HG03460 (cell line): ENCODE measurements around the gene FAT1.

Source experiments
- ATAC-seq: cut with Tn5 transposase; IDR thresholded peaks from one replicate; pipeline ENCODE4 v1.9.1; 2021; ENCODE audit not compliant: unreplicated experiment

FAT1 gene

GRCh38 chr4:186624951-186625350 lies 98.7 kb downstream of the FAT1 start:
- no peak for ATAC-seq

- ATAC-seq = no peak
Measured at GRCh38 chr4:186623546-186623945, 100.1 kb downstream of the FAT1 start.

DNA sequence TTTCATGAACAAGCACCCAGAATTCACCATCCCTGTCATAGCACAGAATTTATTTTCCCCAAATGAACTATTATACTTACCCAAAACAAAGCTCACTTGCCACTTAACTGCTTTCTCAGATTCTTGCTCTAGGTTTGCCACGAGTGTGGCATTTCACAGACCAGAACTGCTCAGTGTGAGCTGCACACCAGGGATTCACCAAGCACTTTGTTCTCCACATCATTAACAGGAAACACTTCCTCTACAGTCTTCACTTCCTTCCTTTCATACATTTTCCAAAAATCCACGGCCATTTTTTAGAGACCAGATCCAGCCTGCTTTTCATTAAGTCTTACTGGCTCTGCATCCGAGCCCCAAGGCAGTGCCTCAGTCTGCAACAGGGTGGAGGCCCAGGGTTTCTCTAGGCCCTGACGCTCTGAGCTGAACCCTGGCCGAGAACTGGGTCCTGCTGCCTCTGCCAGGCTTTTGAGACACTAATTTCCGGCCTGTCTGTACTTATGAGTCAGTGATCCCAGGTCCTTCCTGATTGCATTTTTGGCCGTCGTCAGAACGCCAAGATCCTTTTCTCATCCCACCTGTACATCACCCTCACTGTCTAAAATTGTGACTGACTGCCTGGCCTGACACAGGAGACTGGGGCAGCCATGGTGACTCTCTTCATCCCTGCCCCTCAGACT lies 100.7 kb downstream of the FAT1 start:
- ATAC-seq = no peak

GRCh38 chr4:186621959-186622553 lies 101.6 kb downstream of the FAT1 start:
- no peak for ATAC-seq

GRCh38 chr4:186619088-186619487 lies 104.6 kb downstream of the FAT1 start:
- no peak for ATAC-seq

DNA sequence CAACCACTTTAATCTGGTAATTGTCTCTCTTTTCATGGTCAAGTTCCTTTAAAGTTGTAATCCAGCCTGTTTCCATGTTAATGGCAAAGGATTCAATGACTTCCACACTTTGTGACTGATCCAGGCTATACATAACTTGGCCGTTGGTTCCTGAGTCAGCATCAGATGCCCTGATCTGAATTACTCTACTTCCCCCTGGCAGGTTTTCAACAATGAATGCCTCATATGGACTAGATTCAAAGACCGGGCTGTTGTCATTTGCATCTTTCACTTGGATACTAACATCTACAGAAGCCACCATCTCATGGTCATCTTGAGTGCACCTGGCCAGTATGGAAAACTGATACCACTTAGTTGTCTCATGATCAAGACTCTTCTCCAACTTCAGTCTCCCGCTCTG lies 105.7 kb downstream of the FAT1 start:
- ATAC-seq = no peak

DNA sequence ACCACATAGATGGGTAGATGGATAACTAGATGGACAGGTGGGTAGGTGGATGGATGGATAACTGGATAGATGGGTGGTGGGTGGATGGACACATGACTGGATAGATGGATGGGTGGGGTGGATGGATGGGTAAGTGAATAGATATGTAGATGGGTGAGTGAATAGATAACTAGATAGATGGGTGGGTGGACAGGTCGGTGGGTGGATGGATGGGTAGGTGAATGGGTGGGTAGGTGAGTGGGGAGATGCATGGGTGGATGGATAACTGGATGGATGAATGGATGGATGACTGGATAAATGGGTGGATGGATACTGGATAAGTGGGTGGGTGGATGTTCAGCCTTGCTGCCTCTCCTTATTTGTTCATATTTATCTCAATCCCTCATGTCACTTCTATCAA lies 116.2 kb downstream of the FAT1 start:
- ATAC-seq = no peak

- ATAC-seq = no peak
Measured at GRCh38 chr4:186606591-186606992, 117.1 kb downstream of the FAT1 start.

DNA sequence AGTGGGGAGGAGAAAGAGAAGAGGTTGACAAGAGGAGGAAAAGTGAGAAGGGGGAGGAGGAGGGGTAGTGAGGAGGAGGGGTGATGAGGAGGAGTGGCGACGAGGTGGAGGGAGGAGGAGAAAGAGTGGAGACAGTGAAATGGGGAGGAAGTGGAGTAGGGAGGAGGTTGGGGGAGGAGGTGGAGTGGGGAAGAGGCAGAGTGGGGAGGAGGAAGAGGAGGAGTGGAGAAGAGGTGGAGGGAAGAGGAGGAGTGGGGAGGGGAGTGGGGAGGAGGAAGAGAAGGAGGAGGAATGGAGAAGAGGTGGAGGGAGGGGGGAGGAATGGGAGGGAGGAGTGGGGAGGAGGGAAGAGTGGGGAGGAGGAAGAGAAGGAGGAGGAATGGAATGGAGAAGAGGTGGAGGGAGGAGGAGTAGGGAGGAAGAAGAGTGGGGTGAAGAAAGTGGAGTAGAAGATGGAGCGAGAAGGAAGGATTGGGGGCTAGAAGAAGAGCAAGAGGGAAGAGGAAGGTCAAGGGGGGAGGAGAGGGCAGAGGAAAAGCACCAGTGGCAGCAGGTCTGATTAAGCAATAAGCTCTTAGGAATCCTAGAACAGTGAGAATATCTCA lies 118.3 kb downstream of the FAT1 start:
- no peak for ATAC-seq

DNA sequence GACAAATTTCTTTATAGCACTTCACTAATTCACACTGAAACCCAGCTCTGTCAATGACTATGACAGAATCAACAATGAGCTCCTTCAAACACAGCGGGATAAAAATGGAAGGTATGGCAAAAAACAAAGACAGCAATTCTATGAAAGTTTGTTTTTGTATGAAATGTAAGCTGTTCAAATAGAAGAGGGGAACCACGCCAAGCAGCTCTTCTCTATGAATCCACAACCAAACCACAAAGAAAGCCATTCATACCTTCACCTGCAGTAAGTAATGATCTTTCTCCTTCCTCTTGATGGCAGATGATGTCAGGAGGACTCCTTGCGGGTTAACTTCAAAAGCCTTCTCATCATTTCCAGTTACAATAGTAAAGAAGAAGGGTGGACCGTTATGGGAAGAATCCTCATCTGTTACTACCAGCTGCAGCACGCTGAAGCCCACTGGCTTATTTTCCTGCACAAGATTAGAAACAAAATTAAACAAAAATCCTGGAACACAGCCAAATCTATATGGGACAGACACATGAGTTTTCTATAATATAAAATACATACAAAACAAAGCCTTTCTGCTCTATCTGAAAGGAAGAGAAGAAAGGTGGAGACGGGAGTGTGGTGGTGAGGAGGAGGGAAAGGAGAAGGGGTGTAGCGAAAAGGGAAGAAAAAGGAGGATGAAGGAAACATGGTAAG lies 119.4 kb downstream of the FAT1 start:
- ATAC-seq = no peak

DNA sequence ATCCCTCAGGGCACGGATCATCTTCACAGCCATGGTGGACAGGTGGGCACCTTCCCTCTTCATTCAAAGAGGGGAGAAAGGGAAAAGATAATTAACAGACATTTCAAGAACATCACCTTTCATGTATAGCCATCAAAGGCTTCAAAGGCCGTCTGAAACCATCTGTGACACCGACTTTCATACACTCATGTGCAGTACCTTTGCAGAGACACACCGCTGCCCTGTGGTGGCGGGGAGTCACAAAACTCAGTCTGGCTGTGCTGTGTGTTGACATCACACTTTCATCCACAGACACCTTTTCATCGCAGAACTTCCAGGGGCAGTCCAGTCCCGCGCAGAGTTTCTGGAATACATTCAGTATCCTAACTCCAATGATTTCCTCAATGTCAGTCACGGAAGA lies 120.7 kb downstream of the FAT1 start:
- ATAC-seq = no peak

GRCh38 chr4:186599483-186599882 lies 124.2 kb downstream of the FAT1 start:
- ATAC-seq = no peak

GRCh38 chr4:186598686-186599085 lies 125.0 kb downstream of the FAT1 start:
- ATAC-seq = no peak

GRCh38 chr4:186596850-186597390 lies 126.7 kb downstream of the FAT1 start:
- no peak for ATAC-seq

DNA sequence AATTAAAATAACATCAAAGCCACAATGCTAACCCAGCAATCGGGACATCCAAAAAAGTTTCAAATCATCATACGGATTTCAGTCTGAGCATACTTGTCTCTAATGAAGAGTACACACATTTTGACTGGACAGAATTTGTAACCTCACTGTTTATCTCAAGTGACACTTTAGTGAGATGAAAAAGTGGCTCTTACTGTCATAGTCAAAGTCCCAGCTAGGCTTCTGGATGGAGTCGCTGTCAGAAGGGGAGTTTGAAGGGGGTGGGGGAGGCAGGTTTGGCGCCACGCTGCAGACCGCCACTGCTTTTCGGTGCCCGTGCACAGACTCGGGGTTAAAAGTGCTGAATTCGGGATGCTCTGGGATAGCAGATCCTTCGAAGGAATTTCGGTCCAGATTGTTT lies 127.3 kb downstream of the FAT1 start:
- ATAC-seq = no peak

DNA sequence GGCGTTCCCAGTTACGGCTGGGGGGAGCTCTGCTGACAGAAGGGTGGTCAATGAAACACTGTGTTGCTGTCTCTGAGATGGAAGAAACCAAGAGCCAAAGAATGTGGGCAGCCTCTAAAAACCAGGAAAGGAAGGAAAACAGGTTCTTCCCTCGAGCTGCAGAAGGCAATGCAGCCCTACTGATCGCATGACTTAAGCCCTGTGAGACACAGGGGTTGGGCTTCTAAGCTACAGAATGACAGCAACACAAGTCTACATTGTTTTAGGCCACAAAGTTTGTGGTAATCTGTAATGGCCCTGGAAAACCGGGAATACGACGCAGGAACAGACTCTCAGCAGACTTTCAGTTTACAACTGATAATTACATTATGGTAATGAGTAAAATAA lies 130.1 kb downstream of the FAT1 start:
- no peak for ATAC-seq

- no peak for ATAC-seq
Measured at GRCh38 chr4:186592966-186593586, 130.6 kb downstream of the FAT1 start.

DNA sequence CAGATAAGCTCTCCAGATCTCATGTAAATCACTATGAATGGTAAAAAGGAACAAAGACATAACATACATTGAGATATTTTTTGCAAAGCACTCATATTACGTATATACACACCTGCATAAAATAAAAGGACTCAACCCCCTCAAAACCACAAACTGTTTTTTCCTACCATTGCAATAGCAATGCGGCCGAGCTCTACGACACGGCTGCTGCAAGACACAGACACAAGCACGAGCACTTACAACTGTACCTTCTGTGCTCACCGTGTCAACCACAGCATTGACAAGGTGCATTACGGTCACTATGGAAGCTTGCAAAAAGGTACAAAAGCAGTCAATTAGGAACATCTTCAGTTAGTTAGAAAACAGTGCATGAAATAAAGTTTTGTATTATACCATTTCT lies 131.2 kb downstream of the FAT1 start:
- no peak for ATAC-seq

- ATAC-seq = no peak
Measured at GRCh38 chr4:186591651-186592050, 132.0 kb downstream of the FAT1 start.

GRCh38 chr4:186588503-186588902 lies 135.2 kb downstream of the FAT1 start:
- ATAC-seq = no peak

- peak; percentile 83 for ATAC-seq
Measured at GRCh38 chr4:186587416-186588018, 136.1 kb downstream of the FAT1 start.
